Iris pigment epithelial cell (primary cell): ENCODE measurements around the gene PGAP2.
A peak's percentile ranks its signal among the peaks of the same experiment; 100 is the strongest.
"Not testable (repeated sequence)": the region's sequence is repeated elsewhere in the genome, so short reads cannot be mapped to it uniquely, and the experiment has no call there.

Source experiments
- DNase-seq: peaks from one replicate; pipeline ENCODE4 v3.0.0-alpha.2; 2011; ENCODE audit warnings: low read depth

Gene PGAP2

GRCh38 chr11:3803726-3804495 lies 4.4 kb upstream of the PGAP2 start:
- peak; percentile 44 for DNase-seq

- peak; percentile 68 for DNase-seq
These were observed 682 bp downstream of the PGAP2 start for GRCh38 chr11:3808861-3809623.

- no peak for DNase-seq
These were observed 1.2 kb downstream of the PGAP2 start for GRCh38 chr11:3809624-3809928.

GRCh38 chr11:3810446-3810845 lies 2.1 kb downstream of the PGAP2 start:
- DNase-seq: no peak

GRCh38 chr11:3810951-3811350 lies 2.6 kb downstream of the PGAP2 start:
- DNase-seq: no peak

GRCh38 chr11:3814832-3815231 lies 6.5 kb downstream of the PGAP2 start:
- DNase-seq: not testable (repeated sequence)

- DNase-seq: no peak
These were observed 7.5 kb downstream of the PGAP2 start for GRCh38 chr11:3815845-3816244.

GRCh38 chr11:3816673-3817072 lies 8.3 kb downstream of the PGAP2 start:
- DNase-seq: no peak

GRCh38 chr11:3817181-3817800 lies 8.9 kb downstream of the PGAP2 start:
- DNase-seq: no peak

- DNase-seq: no peak
These were observed 12.6 kb downstream of the PGAP2 start for GRCh38 chr11:3820971-3821370.

- DNase-seq: no peak
These were observed 14.0 kb downstream of the PGAP2 start for GRCh38 chr11:3822312-3822711.

GRCh38 chr11:3823303-3823702 lies 14.9 kb downstream of the PGAP2 start:
- peak; percentile 89 for DNase-seq

- no peak for DNase-seq
These were observed 15.6 kb downstream of the PGAP2 start for GRCh38 chr11:3823762-3824506.

- DNase-seq: peak; percentile 34
These were observed 16.5 kb downstream of the PGAP2 start for GRCh38 chr11:3824714-3825472.

- no peak for DNase-seq
These were observed 17.3 kb downstream of the PGAP2 start for GRCh38 chr11:3825473-3826154.

- DNase-seq: no peak
These were observed 18.4 kb downstream of the PGAP2 start for GRCh38 chr11:3826721-3827120.

- DNase-seq: no peak
These were observed 19.2 kb downstream of the PGAP2 start for GRCh38 chr11:3827434-3828186.

GRCh38 chr11:3830088-3830487 lies 21.7 kb downstream of the PGAP2 start:
- no peak for DNase-seq

- DNase-seq: no peak
These were observed 22.4 kb downstream of the PGAP2 start for GRCh38 chr11:3830730-3831129.
